ENCODE results near the gene SERPINB7.
"Not testable (repeated sequence)": the region's sequence is repeated elsewhere in the genome, so short reads cannot be mapped to it uniquely, and the experiment has no call there.

Gene SERPINB7

GRCh38 chr18:63775166-63775730 is at the start of gene SERPINB7:
Gene SERPINB7 (plus strand): TSS chr18:63775418. CDS start chr18:63782373, 6,955 bp downstream.
- no peak for DNase-seq

GRCh38 chr18:63725682-63726480 is 49.3 kb upstream of the SERPINB7 start:
- no peak for DNase-seq

GRCh38 chr18:63730773-63731172 is 44.4 kb upstream of the SERPINB7 start:
- no peak for DNase-seq

GRCh38 chr18:63731215-63731614 is 44.0 kb upstream of the SERPINB7 start:
- DNase-seq: no peak

- no peak for DNase-seq
Observed at GRCh38 chr18:63736876-63737275, 38.3 kb upstream of the SERPINB7 start.

GRCh38 chr18:63741769-63742168 is 33.4 kb upstream of the SERPINB7 start:
- no peak for DNase-seq

- no peak for DNase-seq
Observed at GRCh38 chr18:63747006-63747405, 28.2 kb upstream of the SERPINB7 start.

- DNase-seq: no peak
Observed at GRCh38 chr18:63749489-63749888, 25.7 kb upstream of the SERPINB7 start.

- no peak for DNase-seq
Observed at GRCh38 chr18:63752636-63753035, 22.6 kb upstream of the SERPINB7 start.

GRCh38 chr18:63753676-63754075 is 21.5 kb upstream of the SERPINB7 start:
- no peak for DNase-seq

GRCh38 chr18:63757541-63757940 is 17.7 kb upstream of the SERPINB7 start:
- DNase-seq: no peak

GRCh38 chr18:63758615-63759240 is 16.5 kb upstream of the SERPINB7 start:
- DNase-seq: no peak

- not testable (repeated sequence) for DNase-seq
Observed at GRCh38 chr18:63759786-63760185, 15.4 kb upstream of the SERPINB7 start.

GRCh38 chr18:63762518-63762917 is 12.7 kb upstream of the SERPINB7 start:
- no peak for DNase-seq

- DNase-seq: no peak
Observed at GRCh38 chr18:63763831-63764600, 11.2 kb upstream of the SERPINB7 start.

- no peak for DNase-seq
Observed at GRCh38 chr18:63765837-63766236, 9.4 kb upstream of the SERPINB7 start.

GRCh38 chr18:63773551-63773950 is 1.7 kb upstream of the SERPINB7 start:
- DNase-seq: no peak

GRCh38 chr18:63774511-63774910 is 707 bp upstream of the SERPINB7 start:
- DNase-seq: no peak

GRCh38 chr18:63779386-63779785 is 4.2 kb downstream of the SERPINB7 start:
- DNase-seq: no peak

GRCh38 chr18:63783394-63783793 is 8.2 kb downstream of the SERPINB7 start:
- DNase-seq: no peak

GRCh38 chr18:63784787-63785452 is 9.7 kb downstream of the SERPINB7 start:
- no peak for DNase-seq

GRCh38 chr18:63787673-63788072 is 12.5 kb downstream of the SERPINB7 start:
- DNase-seq: no peak

Measured in activated CD8-positive, alpha-beta memory T cell treated with anti-CD3 and anti-CD28 coated beads, Interleukin-2, amount 50 U/mL, for 48 hours (primary cell).